ENCODE results near the gene TMEM134.

- TF ChIP-seq GATA3 (IDR thresholded peaks at IDR 0.05; ENCODE audit: low read depth, low read length): no peak
- no peak for TF ChIP-seq GATA2 (IDR thresholded peaks at IDR 0.05; ENCODE audit: low read depth, low read length)
Measured at GRCh38 chr11:67466962-67467771, 1.9 kb downstream of the TMEM134 start.

Measured in SH-SY5Y (cell line).